HL-60 (cell line): ENCODE data around the gene CTSW.

ENCODE experiments used
- DNase-seq, 2 experiments: peaks; one replicate each; pipeline ENCODE4 v3.0.0-alpha.2; 2010 to 2020; ENCODE audit warnings: low read depth in 1 of 2, low spot score in 1 of 2
- H3K27ac ChIP-seq: fragments of 250-450 bp; sonication (Bioruptor Pico); replicated peaks from 2 replicates; pipeline ENCODE4 v1.5.1; 2020; ENCODE audit warnings: mild to moderate bottlenecking, moderate library complexity
- H3K27me3 ChIP-seq: fragments of 250-450 bp; sonication (Bioruptor Pico); 2 replicates; pipeline ENCODE4 v1.5.1; 2021; ENCODE audit warnings: mild to moderate bottlenecking, moderate library complexity; ENCODE audit not compliant: insufficient read depth, poor library complexity, severe bottlenecking
- H3K4me3 ChIP-seq: replicated peaks from 2 replicates; pipeline ENCODE4 v1.5.1; 2011; ENCODE audit warnings: mild to moderate bottlenecking, control low read depth, low read length; ENCODE audit not compliant: insufficient read depth
- CTCF ChIP-seq: IDR thresholded peaks from one replicate; pipeline ENCODE4 v1.5.1; 2011; ENCODE audit warnings: low read length, control low read depth, inconsistent platforms; ENCODE audit not compliant: insufficient read depth
- GABPA ChIP-seq: IDR thresholded peaks from 2 replicates; pipeline ENCODE4 v1.6.1; 2012; ENCODE audit warnings: low read depth
- POLR2AphosphoS5 ChIP-seq: IDR thresholded peaks from 2 replicates; pipeline ENCODE4 v1.6.1; 2012; ENCODE audit warnings: low read depth
- REST ChIP-seq: IDR thresholded peaks from 2 replicates; pipeline ENCODE4 v1.6.1; 2012; ENCODE audit warnings: low read depth; ENCODE audit not compliant: insufficient replicate concordance
- SPI1 ChIP-seq: IDR thresholded peaks from 2 replicates; pipeline ENCODE4 v1.6.1; 2012; ENCODE audit warnings: low read depth, mild to moderate bottlenecking, borderline replicate concordance

The CTSW gene

GRCh38 chr11:65870706-65871681 lies 8.6 kb upstream of the CTSW start:
- H3K27me3 ChIP-seq = no peaks in the 10 kb centered on the region
- no peak overlapping the region for H3K4me3 ChIP-seq
- peak in 1 of 2 experiments; percentile 68 for DNase-seq
- TF ChIP-seq SPI1 = no peak
- no peak for TF ChIP-seq CTCF
- no peak for TF ChIP-seq POLR2AphosphoS5
- no peak for TF ChIP-seq GABPA
- H3K27ac ChIP-seq = no peak overlapping the region

GRCh38 chr11:65871811-65872548 lies 7.7 kb upstream of the CTSW start:
- TF ChIP-seq SPI1 = no peak
- TF ChIP-seq CTCF = no peak
- no peak for TF ChIP-seq POLR2AphosphoS5
- TF ChIP-seq REST = no peak
- TF ChIP-seq GABPA = no peak
- H3K27ac ChIP-seq = no peak overlapping the region
- no peak for DNase-seq
- no peak overlapping the region for H3K4me3 ChIP-seq
- no peaks in the 10 kb centered on the region for H3K27me3 ChIP-seq

GRCh38 chr11:65872586-65873317 lies 6.9 kb upstream of the CTSW start, which contains the start of gene EFEMP2:
Gene EFEMP2, minus strand, starts transcription at chr11:65872800. Its CDS starts 446 bp downstream, at chr11:65872354.
- DNase-seq = no peak
- H3K4me3 ChIP-seq = peak within 1 kb of the TSS; percentile 46
- no peaks in the 10 kb centered on the region for H3K27me3 ChIP-seq
- peak within 1 kb of the TSS; percentile 35 for H3K27ac ChIP-seq
- TF ChIP-seq CTCF (no peak), REST (no peak), POLR2AphosphoS5 (no peak), GABPA (no peak), SPI1 (no peak)
